ENCODE results near the gene BIN1.
A peak's percentile ranks its signal among the peaks of the same experiment; 100 is the strongest.

Gene BIN1

DNA sequence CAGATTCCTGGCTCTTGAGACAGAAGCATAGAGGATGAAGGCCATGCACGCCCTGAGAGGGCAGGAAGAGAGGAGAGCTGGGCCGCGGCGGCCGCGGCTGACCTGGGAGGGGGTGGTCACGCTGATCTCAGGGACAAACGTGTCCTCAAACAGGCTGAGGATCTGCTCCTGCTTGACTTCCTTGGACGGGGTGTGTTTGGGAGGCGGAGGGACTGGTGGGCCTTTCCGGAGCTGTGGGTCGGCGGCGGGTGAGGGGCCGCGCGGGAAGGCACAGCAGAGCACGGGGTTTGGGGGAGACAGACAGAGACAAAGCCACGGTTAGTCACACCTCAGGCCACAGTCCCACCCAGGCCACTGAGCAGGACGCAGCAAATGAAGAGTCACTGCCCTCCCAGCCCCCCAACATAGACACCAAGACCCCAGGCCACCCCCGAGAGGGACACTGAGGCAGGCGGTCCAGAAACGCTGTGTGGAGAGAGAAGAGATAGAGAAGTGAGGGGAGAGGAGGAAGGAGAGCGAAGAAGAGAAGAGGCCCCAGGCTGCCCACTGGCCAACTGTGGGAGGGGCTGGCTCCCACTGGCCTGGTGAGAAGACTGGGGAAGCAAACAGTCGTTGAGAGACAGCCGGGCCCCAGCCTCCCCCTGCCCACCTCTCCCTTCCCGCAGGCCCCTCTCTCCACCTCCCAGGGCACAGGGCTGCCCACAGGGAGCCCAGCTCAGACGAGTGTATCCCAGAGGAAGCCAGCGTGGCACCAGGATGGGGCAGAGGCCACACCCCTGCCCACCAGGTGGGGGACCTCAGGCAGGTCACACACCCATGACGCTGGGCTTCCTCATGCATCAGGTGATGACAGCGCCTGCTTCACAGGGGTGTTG is 49.3 kb downstream of the BIN1 start:
- DNase-seq, result no peak

DNA sequence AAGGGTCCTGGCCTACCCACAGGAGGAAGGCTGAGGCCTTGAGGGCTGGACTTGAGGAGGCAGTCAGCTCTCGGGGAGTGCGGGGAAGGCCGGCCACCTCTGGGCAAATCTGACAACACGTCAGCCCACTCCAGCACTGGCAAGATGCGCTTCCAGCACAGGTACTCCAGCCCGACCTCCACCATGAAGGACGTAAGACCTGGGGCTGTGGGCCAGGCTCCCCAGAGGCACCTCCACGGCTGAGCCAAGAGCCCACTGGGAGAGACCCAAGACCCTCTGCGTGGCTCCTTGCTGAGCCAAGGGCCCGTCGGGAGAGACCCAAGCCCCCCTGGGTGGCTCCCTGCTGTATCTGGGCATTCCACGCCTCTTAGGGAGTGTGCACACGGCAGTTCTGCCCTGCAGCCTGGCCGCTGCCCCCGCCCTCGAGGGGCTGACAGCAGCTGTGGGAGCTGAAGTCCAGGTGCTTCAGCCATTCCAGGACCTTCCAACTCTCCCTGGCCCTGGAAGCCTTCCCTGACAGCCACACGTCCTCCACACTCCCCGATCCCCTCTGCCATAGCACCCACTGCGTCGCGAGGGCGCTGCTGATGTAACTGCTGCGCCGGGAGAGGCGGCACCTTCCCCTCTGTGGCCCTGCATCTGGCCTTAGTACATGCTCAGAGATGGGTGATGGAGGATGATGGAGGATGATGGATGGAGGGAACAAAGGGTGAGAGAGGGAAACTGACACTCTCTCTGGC is 50.2 kb downstream of the BIN1 start:
- DNase-seq, result no peak

DNA sequence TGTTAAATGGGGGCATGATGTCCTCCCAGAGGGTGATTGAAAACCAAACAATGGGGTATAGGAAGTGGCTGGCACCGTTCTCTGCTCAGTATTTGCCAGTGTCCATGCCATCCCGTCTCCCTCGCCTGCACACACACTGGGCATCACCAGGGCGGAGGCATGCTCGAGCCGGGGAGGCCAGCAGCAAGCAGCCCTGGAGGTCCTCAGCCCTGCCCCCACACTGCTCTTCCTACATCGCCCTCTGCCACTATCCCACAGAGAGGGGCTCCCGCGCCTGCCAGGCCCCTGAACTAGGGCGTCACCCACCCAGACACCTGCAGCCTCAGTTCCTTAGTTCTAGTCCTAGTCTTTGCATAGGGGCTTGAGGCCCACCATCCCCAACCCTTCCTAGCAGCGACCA is 50.9 kb downstream of the BIN1 start:
- DNase-seq, result no peak

DNA sequence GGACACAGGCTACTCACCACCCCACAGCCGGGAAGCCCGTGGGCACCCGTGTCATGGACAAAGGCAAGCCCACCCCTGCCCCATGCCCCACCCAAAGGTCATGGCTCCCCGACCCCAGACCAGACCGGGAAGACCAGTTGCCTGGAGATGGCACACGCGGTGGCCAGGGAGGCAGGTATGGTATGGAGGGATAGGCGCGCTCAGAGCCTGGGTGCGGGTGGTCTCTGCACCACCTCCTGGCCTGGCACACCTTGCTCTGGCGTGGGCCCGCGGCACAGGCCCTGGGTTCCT is 51.2 kb downstream of the BIN1 start:
- no peak for DNase-seq

DNA sequence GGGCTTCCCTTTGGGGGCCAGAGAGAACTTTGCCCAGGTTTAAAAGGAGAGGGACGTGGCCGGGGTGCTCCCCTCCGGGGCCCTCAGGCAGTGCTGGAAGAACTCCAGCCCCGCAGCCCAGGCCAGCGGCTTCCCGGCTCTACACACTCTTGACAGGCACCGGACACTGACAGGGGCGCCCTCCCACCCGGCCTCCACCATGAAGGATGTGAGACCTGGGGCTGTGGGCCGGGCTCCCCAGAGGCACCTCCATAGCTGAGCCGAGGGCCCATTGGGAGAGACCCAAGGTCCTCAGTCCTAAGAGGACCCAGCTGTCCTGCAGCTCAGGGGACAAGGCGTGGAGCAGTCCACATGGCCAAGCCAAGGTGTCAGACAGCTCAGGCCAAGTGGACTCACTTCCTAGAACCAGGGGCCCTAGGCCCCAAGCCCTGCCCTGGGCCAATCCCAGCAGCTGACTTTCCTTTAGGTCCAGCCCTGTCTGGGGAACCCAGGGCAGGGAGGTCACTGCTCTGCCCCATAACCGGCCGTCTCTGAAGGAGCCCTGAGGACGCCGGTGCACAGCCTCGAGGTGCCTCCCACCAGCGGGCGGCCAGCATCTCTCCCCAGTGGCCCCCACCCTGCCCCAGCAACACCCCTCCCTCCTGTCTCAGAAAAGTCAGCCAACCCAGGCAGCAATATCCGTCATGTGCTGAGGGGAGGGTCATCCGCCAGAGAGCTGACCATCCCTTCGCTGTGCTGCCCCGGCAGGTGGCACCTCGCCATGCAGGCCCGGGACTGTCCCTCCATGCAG is 51.8 kb downstream of the BIN1 start:
- no peak for DNase-seq

DNA sequence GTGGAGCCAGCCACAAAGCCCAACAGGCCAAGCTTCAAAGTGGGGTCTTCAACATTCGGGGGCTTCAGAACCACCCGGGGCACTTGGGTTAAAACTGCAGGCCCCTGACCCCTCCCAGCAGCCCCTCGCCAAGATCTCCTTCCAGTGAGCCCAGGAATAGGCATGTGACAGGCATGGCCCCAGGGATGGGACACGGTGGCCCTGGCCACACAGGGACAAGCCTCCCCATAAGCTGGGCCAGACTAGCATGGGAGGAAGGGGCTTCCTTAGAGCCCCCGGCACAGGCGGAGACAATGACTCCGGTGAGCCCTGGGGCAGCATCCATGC is 52.4 kb downstream of the BIN1 start:
- no peak for DNase-seq

DNA sequence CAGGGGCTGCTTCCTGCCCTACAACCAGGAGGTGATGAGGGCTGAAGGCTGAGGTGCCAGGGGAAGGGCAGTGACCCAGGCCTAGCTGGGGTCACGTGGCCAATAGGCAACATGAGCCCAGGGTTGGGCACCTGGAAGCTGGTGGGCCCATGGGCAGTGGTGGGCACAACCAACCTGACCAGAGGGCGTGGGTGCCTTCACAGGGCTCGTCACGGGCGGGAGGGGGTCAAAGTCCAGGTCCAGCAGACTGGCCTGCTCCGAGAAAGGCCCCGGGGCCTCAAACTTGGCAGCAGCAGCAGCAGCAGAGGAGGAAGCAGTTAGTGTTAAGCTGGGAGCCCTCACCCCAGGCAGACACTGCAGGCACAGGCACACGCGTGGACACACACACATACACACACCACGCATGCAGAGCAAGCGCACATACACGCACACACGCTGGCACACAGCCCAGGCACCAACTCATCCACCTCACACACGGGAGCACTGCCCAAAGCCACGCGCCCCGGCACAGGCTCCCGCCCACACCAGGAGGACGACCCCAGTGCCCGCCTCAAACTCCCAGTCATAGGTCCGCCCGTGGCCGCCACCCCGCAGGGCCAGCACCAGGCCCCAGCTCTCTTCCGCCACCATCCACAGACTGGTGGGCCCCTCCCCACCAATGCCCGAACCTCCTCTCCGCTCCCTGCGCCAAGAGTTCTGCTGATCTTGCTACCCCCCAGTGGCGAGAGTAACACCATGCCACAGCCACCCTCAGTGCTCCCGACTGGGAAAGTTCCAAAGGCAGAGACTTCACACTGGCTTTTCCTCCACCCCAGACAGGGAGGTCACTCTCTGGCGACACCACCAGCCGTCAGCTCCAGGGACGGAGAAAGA is 53.0 kb downstream of the BIN1 start:
- no peak for DNase-seq

DNA sequence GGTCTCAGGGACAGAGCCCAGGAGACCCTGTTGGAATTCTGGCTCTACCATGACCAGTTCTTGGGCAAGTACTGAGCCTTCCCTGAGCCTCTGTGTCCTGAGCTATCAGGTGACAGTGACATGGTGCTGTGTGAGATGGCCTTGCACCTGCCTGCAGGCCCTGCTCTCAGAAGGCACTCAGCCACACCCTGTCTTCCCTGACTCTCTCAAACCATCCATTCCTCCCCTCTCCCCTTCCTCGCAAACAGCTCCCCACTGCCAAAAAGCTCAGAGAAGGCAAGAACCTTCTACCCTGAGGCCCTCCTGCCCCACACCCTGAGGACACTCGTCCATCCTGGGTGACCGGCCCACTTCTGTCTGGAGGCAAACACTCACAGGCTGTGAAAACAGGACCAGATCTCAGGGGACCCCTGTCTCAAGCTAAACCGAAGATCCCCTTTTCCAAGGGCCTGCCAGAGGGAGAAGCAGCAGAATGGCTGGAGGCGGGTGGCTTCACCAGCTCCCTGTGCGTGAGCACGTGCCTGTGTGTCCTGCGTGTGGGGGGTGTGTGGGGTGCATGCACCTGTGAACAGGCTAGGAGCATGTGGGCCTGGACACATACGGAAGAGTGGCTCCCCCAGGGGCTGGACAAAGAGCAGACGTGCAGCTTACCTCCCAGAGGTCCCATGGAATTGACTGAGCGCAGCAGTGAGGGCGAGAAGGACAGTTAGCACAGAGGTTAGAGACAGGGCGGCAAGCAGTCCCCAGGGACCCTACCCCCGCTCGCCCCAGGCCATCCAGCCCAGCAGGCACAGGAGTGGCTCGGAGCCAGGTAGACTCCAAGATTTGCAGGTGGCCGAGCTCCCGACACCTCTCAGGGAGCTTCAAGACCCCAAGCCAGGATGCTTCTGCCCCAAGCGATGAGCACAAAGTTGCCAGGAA is 53.9 kb downstream of the BIN1 start:
- no peak for DNase-seq

DNA sequence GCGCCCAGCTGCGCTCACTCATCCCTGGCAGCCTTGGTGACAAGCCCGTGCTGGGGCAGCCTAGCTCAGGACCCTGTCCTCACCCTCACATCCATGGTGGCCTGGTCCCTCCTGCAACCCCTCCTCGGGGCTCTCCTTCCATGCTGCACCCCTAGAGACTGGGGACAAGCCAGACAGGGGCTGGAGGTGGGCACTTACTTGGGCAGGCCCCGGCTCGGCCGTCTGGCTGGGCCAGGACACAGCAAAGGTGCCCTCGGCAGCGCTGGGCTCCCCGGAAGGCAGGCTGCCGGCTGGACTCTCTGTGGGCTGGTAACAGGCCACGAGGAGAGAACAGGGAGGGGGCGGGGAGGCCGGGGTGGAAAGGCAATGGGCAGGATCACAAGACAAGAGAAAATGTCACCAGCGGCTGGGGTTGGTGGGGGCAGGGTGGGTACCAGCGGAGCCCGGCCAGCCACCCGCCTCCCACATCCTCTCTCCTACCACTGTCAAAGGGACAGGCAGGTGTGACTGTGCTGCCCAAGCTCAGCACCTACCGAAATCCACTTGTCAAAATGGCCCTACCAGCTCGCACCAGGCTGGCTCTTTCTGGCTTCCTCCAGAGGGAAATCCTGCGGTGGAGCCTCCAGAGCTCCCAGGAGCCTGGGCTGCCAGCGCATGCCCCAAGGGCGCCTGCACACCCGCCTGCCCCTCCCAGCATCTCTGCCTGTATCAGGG is 54.7 kb downstream of the BIN1 start:
- no peak for DNase-seq

DNA sequence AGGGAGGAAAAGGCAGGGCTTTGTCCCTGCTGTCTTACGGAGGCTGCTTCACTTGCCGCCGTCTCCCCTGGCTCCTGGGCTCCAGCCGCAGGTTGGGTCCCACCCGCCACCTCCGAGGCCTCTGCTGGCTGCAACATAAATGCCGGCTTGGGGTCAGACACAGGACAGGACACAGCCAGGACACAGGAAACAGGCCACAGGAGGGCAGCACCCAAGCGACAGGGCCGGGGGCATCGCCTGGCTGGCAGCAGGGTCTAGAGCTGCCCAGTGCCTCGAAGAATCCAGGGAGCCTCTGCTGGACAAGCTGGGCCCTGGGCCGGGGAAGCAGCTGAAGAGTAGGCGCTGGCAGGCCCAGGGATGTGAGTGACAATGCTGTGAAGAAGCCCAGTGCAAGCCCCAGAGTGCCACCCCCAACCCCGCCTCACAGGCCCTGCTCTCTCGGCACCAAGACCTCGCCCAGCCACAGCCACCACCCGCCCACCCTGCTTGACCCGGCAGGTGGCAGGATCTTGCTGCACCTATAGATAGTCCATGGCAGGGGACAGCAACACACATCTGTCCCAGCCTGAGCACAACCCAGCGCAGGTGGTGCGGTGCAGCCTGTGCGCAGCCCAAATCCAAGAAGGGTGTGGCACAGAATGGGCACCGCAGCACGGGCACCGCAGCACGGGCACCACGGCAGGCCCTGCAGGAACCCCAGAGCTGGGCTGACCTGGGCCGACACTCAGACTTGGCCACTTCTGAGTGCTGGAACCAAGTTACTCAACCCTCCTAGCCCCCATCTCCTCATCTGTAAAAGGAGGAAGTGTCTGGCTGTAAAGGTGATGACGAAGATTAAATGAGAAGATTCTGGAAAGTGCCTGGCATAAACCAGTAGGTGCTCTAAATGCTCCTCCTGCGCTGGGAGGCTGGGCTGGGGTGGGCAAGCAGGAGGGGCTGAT is 55.6 kb downstream of the BIN1 start:
- DNase-seq, result no peak

DNA sequence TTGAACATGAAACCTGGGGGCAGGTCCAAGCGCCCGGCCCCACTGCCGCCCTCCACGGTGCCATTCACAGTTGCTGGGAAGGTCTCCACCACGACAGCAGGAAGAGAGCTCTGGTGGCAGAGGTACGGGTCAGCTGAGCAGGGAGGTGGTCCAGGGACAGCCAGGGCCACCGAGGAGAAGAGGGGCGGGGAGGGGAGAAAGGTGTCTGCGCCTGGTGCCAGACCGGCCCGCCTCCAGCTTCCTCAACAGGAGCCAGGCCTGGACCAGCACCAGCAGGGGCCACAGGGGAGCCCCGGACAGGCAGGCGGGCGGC is 56.2 kb downstream of the BIN1 start:
- DNase-seq, result no peak

DNA sequence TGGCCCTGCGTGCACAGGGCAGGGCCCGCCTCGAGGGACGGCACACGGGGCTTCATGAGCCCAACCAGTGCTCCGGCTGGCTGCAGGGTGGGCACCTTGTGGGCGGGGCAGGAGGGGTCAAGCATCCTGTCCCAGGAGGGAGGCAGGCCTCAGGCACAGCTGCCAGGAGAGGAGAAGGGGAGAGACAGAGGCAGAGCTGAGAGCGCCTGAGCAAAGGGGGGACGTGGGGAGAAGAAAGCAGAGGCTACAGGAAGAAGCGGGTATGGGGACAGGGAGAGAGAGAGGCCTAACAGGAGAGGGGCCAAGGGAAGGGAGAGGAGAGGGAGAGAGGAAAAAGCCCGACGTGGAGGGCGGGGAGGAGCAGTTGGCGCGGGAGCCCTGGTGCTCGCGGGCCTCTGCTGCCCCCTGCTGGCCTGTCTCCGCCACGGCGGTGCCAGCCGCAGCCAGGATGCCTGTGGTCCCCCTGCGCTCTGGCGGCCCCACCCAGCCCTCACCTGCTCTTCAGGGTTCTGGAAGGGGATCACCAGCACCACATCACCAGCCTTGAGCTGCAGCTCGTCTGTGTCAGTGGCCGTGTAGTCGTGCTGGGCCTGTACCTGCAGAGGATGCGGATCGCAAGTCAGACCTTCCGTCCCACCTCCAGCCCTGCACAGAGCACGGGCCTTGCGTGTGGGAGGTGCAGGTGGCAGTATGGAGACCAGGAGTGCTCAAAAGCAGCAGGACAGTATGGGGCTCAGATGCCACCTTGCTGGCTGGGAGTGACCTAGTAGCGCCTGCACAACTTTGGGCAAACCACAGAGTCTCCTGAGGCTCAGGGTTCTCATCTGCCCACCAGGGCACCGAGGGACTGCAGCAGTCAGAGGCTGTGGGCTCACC is 56.8 kb downstream of the BIN1 start:
- peak; percentile 51 for DNase-seq

DNA sequence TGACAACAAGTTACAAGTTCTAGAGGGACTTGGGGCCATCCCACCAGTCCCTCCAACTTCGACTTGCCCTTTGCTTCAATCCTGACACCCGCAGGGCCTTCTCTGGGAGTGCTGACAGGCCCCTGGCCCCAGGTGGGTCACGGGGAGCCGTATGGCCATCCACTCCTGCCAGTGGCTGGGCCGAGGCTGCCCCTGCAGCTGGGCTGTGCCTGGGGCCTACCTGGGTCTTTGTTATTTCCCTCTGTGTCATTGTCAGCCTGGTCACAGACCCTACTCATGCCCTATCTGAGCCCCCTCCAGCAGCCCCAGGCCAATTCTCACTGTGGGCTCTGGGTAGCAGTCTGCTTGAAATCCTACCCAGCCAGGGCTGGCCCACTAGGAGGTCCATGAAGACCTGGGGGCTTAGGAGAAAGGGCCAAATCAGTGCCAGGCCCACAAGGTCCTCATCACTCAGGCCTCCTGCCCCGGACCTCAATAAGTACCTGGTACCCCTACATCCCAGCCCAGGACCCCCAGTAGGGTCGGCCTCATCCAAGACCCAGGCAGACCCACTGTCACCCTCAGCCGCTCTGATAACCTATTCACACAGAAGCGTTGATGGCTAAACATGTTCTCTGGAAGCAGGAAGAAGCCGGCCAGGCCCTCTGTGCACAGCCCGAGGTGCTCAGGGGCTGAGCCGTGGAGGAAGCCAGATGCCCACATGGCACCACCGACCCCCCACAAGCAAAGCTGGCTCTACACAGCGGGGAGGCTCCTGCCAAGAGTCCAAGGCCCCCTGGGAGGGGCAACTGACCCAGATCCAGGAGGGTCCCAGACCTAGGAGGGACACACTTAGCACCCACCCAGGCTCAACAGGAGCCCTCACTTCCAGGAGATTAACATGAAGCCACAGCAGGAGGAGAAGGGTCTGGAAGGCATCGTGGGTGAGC is 57.7 kb downstream of the BIN1 start:
- no peak for DNase-seq

DNA sequence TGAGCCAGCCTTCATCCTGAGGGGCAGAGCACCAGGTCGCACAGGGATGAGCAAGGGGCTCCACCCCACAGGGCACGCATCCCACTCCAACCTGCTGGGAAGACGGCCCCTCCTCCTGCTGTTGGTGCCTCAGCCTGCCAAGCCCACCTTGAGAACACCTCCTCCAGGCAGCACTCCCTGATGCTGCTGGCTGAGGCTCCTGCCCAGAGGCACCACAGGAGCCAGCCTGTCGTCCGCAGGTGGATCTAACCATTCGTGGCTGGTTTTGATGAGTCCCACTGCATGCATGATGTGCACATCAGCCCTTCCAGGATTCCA is 58.4 kb downstream of the BIN1 start:
- no peak for DNase-seq

DNA sequence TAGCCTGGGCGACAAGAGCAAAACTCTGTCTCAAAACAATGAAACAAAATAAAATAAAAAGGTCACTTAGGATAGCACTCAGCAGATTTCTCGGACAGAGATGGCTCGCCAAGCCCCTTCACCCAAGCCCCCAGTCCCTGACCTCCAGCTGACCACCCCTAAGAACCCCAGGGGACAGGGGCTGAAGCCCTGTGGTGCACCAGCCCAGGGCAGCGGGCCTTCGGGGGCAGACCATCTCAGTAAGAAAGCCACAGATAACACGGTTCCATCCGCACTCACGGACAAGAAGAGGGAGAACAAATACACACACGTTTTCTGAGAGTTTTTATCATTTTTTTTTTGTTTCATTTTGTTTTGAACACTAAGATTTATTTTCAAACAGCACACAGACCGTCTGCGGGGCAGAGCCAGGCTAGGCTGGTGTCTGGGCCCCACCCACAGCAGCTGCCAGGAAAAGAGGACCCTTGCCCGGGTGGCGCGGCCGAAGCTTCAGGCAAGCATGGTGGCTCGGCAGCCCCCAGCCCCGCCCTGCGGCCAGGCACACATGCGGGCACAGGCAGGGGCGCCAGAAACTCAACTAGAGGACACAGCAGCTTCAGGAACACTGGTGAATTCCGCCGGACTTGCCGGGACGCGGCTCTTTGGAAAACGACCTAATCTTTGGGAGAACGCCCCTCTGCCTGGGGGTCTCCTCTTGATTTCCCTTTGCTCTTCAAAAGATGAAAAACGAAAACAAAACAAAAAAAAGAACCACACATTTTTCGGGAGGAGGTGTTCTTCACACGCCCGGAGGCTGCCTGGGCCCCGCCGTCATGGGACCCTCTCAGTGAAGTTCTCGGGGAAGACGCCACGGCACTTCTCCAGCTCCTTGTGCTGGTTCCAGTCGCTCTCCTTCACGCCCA is 59.0 kb downstream of the BIN1 start:
- no peak for DNase-seq

DNA sequence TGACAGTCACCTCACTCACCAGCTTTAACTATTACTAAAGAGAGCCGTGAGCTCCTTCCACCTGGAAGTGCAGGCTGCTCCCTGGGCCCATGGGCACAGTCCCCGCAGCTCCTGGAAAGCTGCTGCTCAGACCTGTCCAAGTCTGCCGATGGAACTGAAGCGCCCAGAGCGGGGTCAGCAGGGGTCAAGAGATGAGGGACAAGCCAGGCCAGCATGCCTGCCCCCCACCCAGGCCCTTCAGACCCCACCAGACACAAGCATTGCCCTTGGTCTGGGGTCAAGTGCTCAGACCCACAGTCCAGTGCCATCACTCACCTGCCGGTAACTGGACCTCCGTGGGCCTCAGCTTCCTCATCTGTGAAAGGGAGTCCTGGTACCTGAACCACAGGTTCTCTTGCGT is 59.9 kb downstream of the BIN1 start:
- DNase-seq, result no peak

DNA sequence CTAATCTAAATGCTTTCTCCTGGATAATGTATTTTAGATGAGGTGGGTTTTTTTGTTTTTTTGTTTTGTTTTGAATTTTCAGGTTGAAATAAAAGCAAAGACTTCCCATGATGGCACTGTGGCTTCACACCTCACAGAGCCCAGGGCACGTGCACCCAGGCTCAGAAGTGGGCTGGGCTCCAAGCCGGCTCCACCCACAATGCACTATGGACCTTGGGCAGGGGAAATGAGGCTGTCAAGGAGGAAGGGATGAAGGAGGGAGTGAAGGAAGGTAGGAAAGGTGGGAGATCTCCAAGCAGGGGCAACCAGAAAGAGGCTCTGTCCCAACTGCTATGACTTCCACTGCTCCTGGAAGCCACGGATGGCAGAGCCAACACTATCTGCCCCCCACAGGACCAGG is 60.4 kb downstream of the BIN1 start:
- DNase-seq, result no peak
